ENCODE measurements around the gene PTPRH. TPM values are rescaled to one million over a fixed set of nuclear protein-coding genes. Genes with fewer than 3 reads are reported as not detected.

PTPRH gene
- total RNA-seq, 1 experiment from 2014 or later, result 15.9 TPM

- Histone ChIP-seq H3K9me3 (ENCODE audit: control insufficient read depth in 1 of 2, insufficient read depth in 1 of 2, low read depth in 1 of 2, low read length in 2 of 2) (no peaks in the 10 kb centered on the region), H4K20me1 (ENCODE audit: insufficient read depth) (no peaks in the 10 kb centered on the region), H3K4me3 (replicated peaks in 1 of 2; ENCODE audit: low read depth in 1 of 2, low read length in 2 of 2) (no peak overlapping the region), H3K79me2 (ENCODE audit: insufficient read depth, low read length) (peaks cover 8% of the 10 kb centered on the region; the same call in 1 of the 2 replicates), H3K9me2 (ENCODE audit: insufficient read depth) (no peaks in the 10 kb centered on the region), H3K4me1 (ENCODE audit: control insufficient read depth in 1 of 2, insufficient read depth in 2 of 2, low read length in 2 of 2) (no peaks in the 10 kb centered on the region), H3K4me2 (ENCODE audit: low read length) (no peak overlapping the region), H3K9ac (ENCODE audit: low read length) (no peak overlapping the region), H2AFZ (ENCODE audit: low read depth, low read length, poor library complexity, severe bottlenecking) (no peak overlapping the region), H3K36me3 (ENCODE audit: control insufficient read depth in 1 of 2, insufficient read depth in 2 of 2, low read length in 2 of 2) (peaks cover 49 to 56% of the 10 kb centered on the region in 2 experiments), H3K27me3 (ENCODE audit: insufficient read depth, low read length) (no peaks in the 10 kb centered on the region), H3K27ac (ENCODE audit: low read depth, low read length) (no peak overlapping the region)
- TF ChIP-seq REST (IDR thresholded peaks at IDR 0.05; ENCODE audit: low read depth) (no peak), POLR2AphosphoS5 (IDR thresholded peaks at IDR 0.05; ENCODE audit: low read depth, low read length) (no peak), POLR2A (IDR thresholded peaks at IDR 0.05; ENCODE audit: borderline replicate concordance, extremely low read depth, insufficient read depth, insufficient read length) (no peak), SRF (IDR thresholded peaks at IDR 0.05; ENCODE audit: low read depth) (no peak), SP1 (IDR thresholded peaks at IDR 0.05; ENCODE audit: low read depth) (no peak), EGR1 (IDR thresholded peaks at IDR 0.05; ENCODE audit: low read depth) (no peak), FOSL1 (IDR thresholded peaks at IDR 0.05; ENCODE audit: low read depth) (no peak), RAD21 (IDR thresholded peaks at IDR 0.05; ENCODE audit: low read depth) (no peak), ZNF274 (IDR thresholded peaks at IDR 0.05; ENCODE audit: low read depth, low read length) (no peak), EZH2 (IDR thresholded peaks at IDR 0.05) (no peak), MAX (IDR thresholded peaks at IDR 0.05) (no peak), ATF3 (IDR thresholded peaks at IDR 0.05) (no peak), SIN3A (IDR thresholded peaks at IDR 0.05; ENCODE audit: low read depth) (no peak)
- intact Hi-C loops (cut with micrococcal nuclease), result no loop called here
- ATAC-seq, result no peak
- ChIA-PET POLR2A (no interaction called here), CTCF (no interaction called here), RAD21 (ENCODE audit: low non-redundant PET in 1 of 2, low total read pairs in 2 of 2, uncharacterized antibody in 2 of 2, unreplicated experiment in 2 of 2) (no interaction called here)
- no TSS peak for BruUV-seq (replicated peaks)
- no peak for DNase-seq (ENCODE audit: low read depth, low spot score)
Measured at GRCh38 chr19:55239004-55239403, 29.7 kb upstream of the PTPRH start.
